Measurements from ENCODE around the gene NFATC2. TPM values are rescaled to one million over a fixed set of nuclear protein-coding genes. Genes with fewer than 3 reads are reported as not detected.
"Not testable (repeated sequence)": the region's sequence is repeated elsewhere in the genome, so short reads cannot be mapped to it uniquely, and the experiment has no call there.

NFATC2 gene
- total RNA-seq, 1 donor from 2014 or later: 2.0 TPM

DNA sequence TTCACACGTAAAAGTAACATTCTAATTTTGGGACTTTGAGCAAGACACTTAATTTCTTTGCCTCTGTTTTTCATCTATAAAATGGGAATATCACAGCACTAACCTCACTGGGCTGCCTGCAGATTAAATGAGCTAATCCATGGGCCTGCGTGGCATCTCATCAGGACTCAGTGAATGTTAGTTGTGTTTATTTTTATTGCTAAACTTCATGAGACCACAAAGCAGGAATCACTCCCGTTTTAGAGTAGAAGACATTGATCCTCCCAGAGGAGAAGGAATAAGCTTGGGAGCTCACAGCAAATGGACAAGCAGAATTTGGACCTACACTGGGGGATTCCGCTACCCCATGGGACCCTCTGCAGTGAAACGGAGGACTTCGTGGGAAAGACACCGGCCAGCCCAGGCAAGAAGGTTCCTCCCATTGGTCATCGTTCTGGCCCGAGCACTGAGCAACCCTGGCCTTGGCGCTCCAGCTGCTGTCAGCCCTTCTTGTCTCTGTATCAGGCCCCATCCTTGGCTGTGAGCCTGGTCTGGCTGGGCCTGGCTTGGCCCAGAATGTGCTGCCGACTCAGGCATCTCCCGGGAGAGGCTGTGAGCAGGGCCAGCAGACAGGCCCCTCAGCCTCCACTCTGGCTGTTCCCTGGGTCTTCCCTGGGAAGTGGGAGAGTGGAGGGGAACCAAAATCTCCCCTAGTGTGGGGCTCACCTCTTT, 79.8 kb downstream of the NFATC2 start:
- Mint-ChIP-seq H3K27ac (ENCODE audit: unreplicated experiment) (peak overlapping the region; percentile 65), H3K27me3 (ENCODE audit: low read depth) (no peaks in the 10 kb centered on the region), H3K4me3 (ENCODE audit: unreplicated experiment) (no peak overlapping the region), H3K4me1 (ENCODE audit: low read depth) (peaks cover 13% of the 10 kb centered on the region), H3K9me3 (ENCODE audit: low read depth) (no peaks in the 10 kb centered on the region), H3K36me3 (ENCODE audit: low read depth) (no peaks in the 10 kb centered on the region)
- DNase-seq (ENCODE audit: low spot score): no peak
- TF ChIP-seq, protein P1, sequence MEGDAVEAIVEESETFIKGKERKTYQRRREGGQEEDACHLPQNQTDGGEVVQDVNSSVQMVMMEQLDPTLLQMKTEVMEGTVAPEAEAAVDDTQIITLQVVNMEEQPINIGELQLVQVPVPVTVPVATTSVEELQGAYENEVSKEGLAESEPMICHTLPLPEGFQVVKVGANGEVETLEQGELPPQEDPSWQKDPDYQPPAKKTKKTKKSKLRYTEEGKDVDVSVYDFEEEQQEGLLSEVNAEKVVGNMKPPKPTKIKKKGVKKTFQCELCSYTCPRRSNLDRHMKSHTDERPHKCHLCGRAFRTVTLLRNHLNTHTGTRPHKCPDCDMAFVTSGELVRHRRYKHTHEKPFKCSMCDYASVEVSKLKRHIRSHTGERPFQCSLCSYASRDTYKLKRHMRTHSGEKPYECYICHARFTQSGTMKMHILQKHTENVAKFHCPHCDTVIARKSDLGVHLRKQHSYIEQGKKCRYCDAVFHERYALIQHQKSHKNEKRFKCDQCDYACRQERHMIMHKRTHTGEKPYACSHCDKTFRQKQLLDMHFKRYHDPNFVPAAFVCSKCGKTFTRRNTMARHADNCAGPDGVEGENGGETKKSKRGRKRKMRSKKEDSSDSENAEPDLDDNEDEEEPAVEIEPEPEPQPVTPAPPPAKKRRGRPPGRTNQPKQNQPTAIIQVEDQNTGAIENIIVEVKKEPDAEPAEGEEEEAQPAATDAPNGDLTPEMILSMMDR (IDR thresholded peaks at IDR 0.05): no peak

DNA sequence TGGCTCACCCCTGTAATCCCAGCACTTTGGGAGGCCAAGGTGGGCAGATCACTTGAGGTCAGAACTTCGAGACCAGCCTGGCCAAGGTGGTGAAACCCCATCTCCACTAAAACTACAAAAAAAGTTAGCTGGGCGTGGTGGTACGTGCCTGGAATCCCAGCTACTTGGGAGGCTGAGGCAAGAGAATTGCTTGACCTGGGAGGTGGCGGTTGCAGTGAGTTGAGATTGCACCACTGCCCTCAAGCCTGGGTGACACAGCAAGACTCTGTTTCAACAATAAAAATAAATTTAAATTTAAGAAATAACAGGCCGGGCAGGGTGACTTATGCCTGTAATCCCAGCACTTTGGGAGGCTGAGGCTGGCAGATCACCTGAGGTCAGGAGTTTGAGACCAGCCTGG, 80.7 kb downstream of the NFATC2 start:
- H3K4me1 Mint-ChIP-seq (ENCODE audit: low read depth): peaks cover 21% of the 10 kb centered on the region
- DNase-seq (ENCODE audit: low spot score); H3K27ac Mint-ChIP-seq (ENCODE audit: unreplicated experiment); H3K9me3 Mint-ChIP-seq (ENCODE audit: low read depth); H3K27me3 Mint-ChIP-seq (ENCODE audit: low read depth); H3K4me3 Mint-ChIP-seq (ENCODE audit: unreplicated experiment); H3K36me3 Mint-ChIP-seq (ENCODE audit: low read depth): not testable (repeated sequence)

DNA sequence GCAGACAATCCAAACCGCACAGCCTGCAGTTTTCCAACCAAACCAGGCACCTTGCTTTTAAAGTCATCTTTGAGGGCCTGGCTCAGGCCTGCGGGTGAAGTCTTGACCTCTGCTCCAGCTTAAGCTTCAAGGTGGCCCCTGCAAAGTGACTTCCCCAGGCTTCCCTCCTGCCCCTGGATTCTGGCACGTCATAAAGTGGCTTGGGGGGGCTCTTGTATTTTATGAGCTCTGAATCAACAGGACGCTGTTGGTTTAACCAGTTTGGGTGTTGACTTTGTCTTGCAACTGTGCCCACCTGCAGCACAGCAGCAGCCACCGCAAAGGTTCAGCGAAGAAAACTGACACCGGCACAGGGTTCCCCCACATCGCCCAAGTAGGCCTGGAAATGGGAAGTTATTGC, 81.2 kb downstream of the NFATC2 start:
- Mint-ChIP-seq H3K9me3 (ENCODE audit: low read depth) (no peaks in the 10 kb centered on the region), H3K4me1 (ENCODE audit: low read depth) (peaks cover 26% of the 10 kb centered on the region), H3K36me3 (ENCODE audit: low read depth) (no peaks in the 10 kb centered on the region), H3K27ac (ENCODE audit: unreplicated experiment) (no peak overlapping the region), H3K27me3 (ENCODE audit: low read depth) (no peaks in the 10 kb centered on the region), H3K4me3 (ENCODE audit: unreplicated experiment) (no peak overlapping the region)
- TF ChIP-seq, protein P1 (IDR thresholded peaks at IDR 0.05): no peak
- no peak for DNase-seq (ENCODE audit: low spot score)

DNA sequence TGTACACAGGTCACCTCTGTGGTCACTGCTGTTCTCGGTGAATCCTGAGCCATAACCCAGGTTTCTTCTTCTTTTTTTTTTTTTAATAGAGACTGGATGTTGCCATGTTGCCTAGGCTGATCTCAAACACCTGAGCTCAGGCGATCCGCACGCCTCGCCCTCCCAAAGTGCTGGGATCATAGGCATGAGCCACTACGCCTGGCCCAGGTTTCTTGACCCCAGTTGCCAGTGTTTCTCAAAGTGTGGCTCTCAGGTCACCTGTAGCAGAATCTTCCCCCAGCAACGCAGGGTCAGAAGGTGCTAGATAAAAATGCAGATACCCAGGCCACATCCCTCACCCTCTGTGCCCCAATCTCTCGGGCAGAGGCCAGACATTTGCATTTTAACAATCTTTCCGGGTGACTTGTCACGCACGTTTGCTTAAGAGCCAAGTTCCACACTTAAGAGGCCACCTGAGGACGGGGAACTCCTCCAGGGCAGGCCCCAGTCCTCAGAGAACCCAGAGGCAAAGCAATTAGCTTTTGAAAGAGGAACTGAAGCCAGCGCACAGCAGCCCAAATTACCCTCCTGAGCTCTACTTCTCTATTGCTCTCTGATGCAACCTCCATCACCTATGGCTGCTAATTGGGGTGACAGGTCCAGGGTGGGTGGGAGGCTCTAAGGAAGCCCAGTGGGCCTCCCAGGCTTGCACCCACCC, 81.8 kb downstream of the NFATC2 start:
- Mint-ChIP-seq H3K27ac (ENCODE audit: unreplicated experiment) (no peak overlapping the region), H3K4me1 (ENCODE audit: low read depth) (peaks cover 30% of the 10 kb centered on the region), H3K9me3 (ENCODE audit: low read depth) (no peaks in the 10 kb centered on the region), H3K36me3 (ENCODE audit: low read depth) (no peaks in the 10 kb centered on the region), H3K4me3 (ENCODE audit: unreplicated experiment) (no peak overlapping the region), H3K27me3 (ENCODE audit: low read depth) (no peaks in the 10 kb centered on the region)
- no peak for DNase-seq (ENCODE audit: low spot score)
- TF ChIP-seq, protein P1 (IDR thresholded peaks at IDR 0.05): no peak

DNA sequence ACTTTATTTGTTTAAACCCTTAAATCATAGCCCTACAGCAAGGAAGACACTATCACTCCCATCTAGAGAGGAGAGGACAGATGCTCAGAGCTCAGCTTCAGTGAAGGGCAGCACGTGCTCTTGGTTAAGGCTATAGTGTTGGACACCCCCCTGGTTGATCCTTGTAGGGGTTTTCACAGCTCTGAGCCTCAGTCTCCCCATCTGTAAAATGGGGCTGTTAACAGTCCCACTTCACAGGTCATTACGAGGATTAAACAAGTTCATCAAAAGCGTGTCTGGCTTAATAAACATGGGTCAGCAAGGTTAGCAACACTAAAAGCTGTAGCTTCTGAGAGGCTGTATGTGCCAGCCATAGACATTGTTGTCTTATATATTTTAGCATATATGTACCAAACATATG, 82.4 kb downstream of the NFATC2 start:
- DNase-seq (ENCODE audit: low spot score): no peak
- H3K36me3 Mint-ChIP-seq (ENCODE audit: low read depth): no peaks in the 10 kb centered on the region
- no peak overlapping the region for H3K4me3 Mint-ChIP-seq (ENCODE audit: unreplicated experiment)

More for the DNA sequence above, 82.4 kb downstream of the NFATC2 start:
- H3K9me3 Mint-ChIP-seq (ENCODE audit: low read depth): no peaks in the 10 kb centered on the region
- no peak overlapping the region for H3K27ac Mint-ChIP-seq (ENCODE audit: unreplicated experiment)
- peaks cover 33% of the 10 kb centered on the region for H3K4me1 Mint-ChIP-seq (ENCODE audit: low read depth)
- TF ChIP-seq, protein P1 (IDR thresholded peaks at IDR 0.05): no peak
- H3K27me3 Mint-ChIP-seq (ENCODE audit: low read depth): no peaks in the 10 kb centered on the region

Measured in chondrocyte (in vitro differentiated cells).